A549 (cell line): ENCODE data around the gene MALAT1. TPM values are rescaled to one million over a fixed set of nuclear protein-coding genes. Genes with fewer than 3 reads are reported as not detected.

Experiments used
- BCL3 ChIP-seq: fragments of >200 bp; sonication (Bioruptor Twin); formaldehyde crosslinking; IDR thresholded peaks from 3 replicates; pipeline ENCODE4 v1.6.1; 2016
- BHLHE40 ChIP-seq: IDR thresholded peaks from 2 replicates; pipeline ENCODE4 v1.6.1; 2012; ENCODE audit warnings: low read depth, low read length, inconsistent platforms
- CBX2 ChIP-seq: fragments of 200-600 bp; sonication (generic); IDR thresholded peaks from 2 replicates; pipeline ENCODE4 v1.6.1; 2016; ENCODE audit warnings: low read depth, mild to moderate bottlenecking, borderline replicate concordance
- CHD2 ChIP-seq: fragments of 150-350 bp; IDR thresholded peaks from 2 replicates; pipeline ENCODE4 v1.6.1; 2014; ENCODE audit warnings: low read length; ENCODE audit not compliant: partially characterized antibody
- EHF ChIP-seq: fragments of 250-450 bp; sonication (Bioruptor Pico); IDR thresholded peaks from 2 replicates; pipeline ENCODE4 v1.5.0; 2020; ENCODE audit warnings: mild to moderate bottlenecking
- EP300 ChIP-seq, 2 experiments: fragments of >200 bp; sonication (Bioruptor Twin); formaldehyde crosslinking; IDR thresholded peaks; 2 replicates in 1 of 2; 3 replicates in 1 of 2; pipeline ENCODE4 v1.6.1; 2016 to 2017
- FOSB ChIP-seq: fragments of 250-450 bp; sonication (Bioruptor Pico); IDR thresholded peaks from 2 replicates; pipeline ENCODE4 v1.5.0; 2020; ENCODE audit warnings: mild to moderate bottlenecking, moderate library complexity
- FOSL2 ChIP-seq, 2 experiments: fragments of 450-650 bp in 1 of 2; fragments of >200 bp in 1 of 2; sonication (Bioruptor Twin) in 1 of 2; formaldehyde crosslinking; IDR thresholded peaks; 2 replicates each; pipeline versions ENCODE4 v1.5.0 to v1.6.1; 2016 to 2020; ENCODE audit warnings: mild to moderate bottlenecking in 1 of 2, moderate library complexity in 1 of 2
- FOXS1 ChIP-seq: fragments of 250-450 bp; sonication (Bioruptor Pico); IDR thresholded peaks from 2 replicates; pipeline ENCODE4 v1.5.0; 2020; ENCODE audit warnings: mild to moderate bottlenecking, moderate library complexity
- GATA3 ChIP-seq: IDR thresholded peaks from 2 replicates; pipeline ENCODE4 v1.6.1; 2012; ENCODE audit warnings: borderline replicate concordance
- HOXB13 ChIP-seq: fragments of 250-450 bp; sonication (Bioruptor Pico); IDR thresholded peaks from 2 replicates; pipeline ENCODE4 v1.5.0; 2020; ENCODE audit warnings: low read depth, mild to moderate bottlenecking, moderate library complexity
- HOXB5 ChIP-seq: fragments of 250-450 bp; sonication (Bioruptor Pico); IDR thresholded peaks from 2 replicates; pipeline ENCODE4 v1.5.0; 2020; ENCODE audit warnings: mild to moderate bottlenecking, moderate library complexity
- JUNB ChIP-seq: fragments of >200 bp; sonication (Bioruptor Twin); formaldehyde crosslinking; IDR thresholded peaks from 2 replicates; pipeline ENCODE4 v1.6.1; 2016
- KDM5A ChIP-seq: fragments of 200-600 bp; sonication (generic); IDR thresholded peaks from 2 replicates; pipeline ENCODE4 v1.6.1; 2016; ENCODE audit warnings: antibody characterized with exemption, mild to moderate bottlenecking
- MAFK ChIP-seq: fragments of 450-650 bp; IDR thresholded peaks from 2 replicates; pipeline ENCODE4 v1.6.1; 2014; ENCODE audit not compliant: partially characterized antibody
- NFE2L2 ChIP-seq: fragments of 150-350 bp; conservative IDR thresholded peaks from 2 replicates; pipeline ENCODE4 v1.6.1; 2014; ENCODE audit warnings: low read length
- NPAS2 ChIP-seq: fragments of 250-450 bp; sonication (Bioruptor Pico); IDR thresholded peaks from 2 replicates; pipeline ENCODE4 v1.8.0; 2022; ENCODE audit warnings: mild to moderate bottlenecking, moderate library complexity, borderline replicate concordance
- PHF8 ChIP-seq: fragments of 200-600 bp; sonication (generic); IDR thresholded peaks from 2 replicates; pipeline ENCODE4 v1.6.1; 2016; ENCODE audit warnings: low read depth, mild to moderate bottlenecking, antibody characterized with exemption, moderate library complexity, borderline replicate concordance
- POLR2A ChIP-seq: IDR thresholded peaks from 2 replicates; pipeline ENCODE4 v1.6.1; 2012; ENCODE audit warnings: mild to moderate bottlenecking, low read length
- RCOR1 ChIP-seq: fragments of 150-350 bp; IDR thresholded peaks from 2 replicates; pipeline ENCODE4 v1.6.1; 2014; ENCODE audit warnings: antibody characterized with exemption, low read length, low read depth
- RNF2 ChIP-seq: fragments of 200-600 bp; sonication (generic); IDR thresholded peaks from 2 replicates; pipeline ENCODE4 v1.6.1; 2016; ENCODE audit warnings: low read depth, mild to moderate bottlenecking, antibody characterized with exemption, moderate library complexity, borderline replicate concordance
- SREBF2 ChIP-seq: fragments of 450-650 bp; IDR thresholded peaks from 2 replicates; pipeline ENCODE4 v1.6.1; 2014; ENCODE audit warnings: mild to moderate bottlenecking, moderate library complexity
- TFCP2L1 ChIP-seq: fragments of 250-450 bp; sonication (Bioruptor Pico); IDR thresholded peaks from 2 replicates; pipeline ENCODE4 v1.5.0; 2021; ENCODE audit warnings: mild to moderate bottlenecking
- ZFP36 ChIP-seq: fragments of 450-650 bp; IDR thresholded peaks from 2 replicates; pipeline ENCODE4 v1.6.1; 2014; ENCODE audit warnings: borderline replicate concordance; ENCODE audit not compliant: partially characterized antibody
- ZNF302 ChIP-seq: fragments of 250-450 bp; sonication (Bioruptor Pico); IDR thresholded peaks from 2 replicates; pipeline ENCODE4 v1.9.0; 2021; ENCODE audit warnings: inconsistent platforms, mild to moderate bottlenecking, moderate library complexity
- ZSCAN20 ChIP-seq: fragments of 250-450 bp; sonication (Bioruptor Pico); IDR thresholded peaks from 2 replicates; pipeline ENCODE4 v1.8.0; 2022; ENCODE audit warnings: mild to moderate bottlenecking, moderate library complexity
- polyA plus RNA-seq, 4 experiments: library from polyadenylated mRNA; depleted of rRNA in 3 of 4; stranded (reverse); fragments of >200 nt; fragmentation: RNase III in 1 of 4; extraction: RNeasy Plus Mini Kit Qiagen cat#74134 plus additional on column Dnase treatment in 1 of 4; gene quantifications; 2 replicates in 3 of 4; 3 replicates in 1 of 4; pipeline ENCODE4 v1.2.3, GENCODE V29; 2011 to 2017
- TF ChIP-seq, protein P1 (sequence below): fragments of 200-600 bp; sonication (generic); IDR thresholded peaks from 2 replicates; pipeline ENCODE4 v1.6.1; 2016; ENCODE audit warnings: antibody characterized with exemption, mild to moderate bottlenecking, moderate library complexity
- TF ChIP-seq, protein P2 (sequence below): fragments of >200 bp; sonication (Bioruptor Twin); formaldehyde crosslinking; IDR thresholded peaks from 2 replicates; pipeline ENCODE4 v1.6.1; 2016
- TF ChIP-seq, protein P3 (sequence below): fragments of >200 bp; sonication (Bioruptor Twin); formaldehyde crosslinking; IDR thresholded peaks from 3 replicates; pipeline ENCODE4 v1.5.1; 2016
- TF ChIP-seq, protein P4 (sequence below): fragments of 250-450 bp; sonication (Bioruptor Pico); IDR thresholded peaks from 2 replicates; pipeline ENCODE4 v1.5.0; 2020; ENCODE audit warnings: low read depth, mild to moderate bottlenecking, moderate library complexity

MALAT1 gene
- polyA plus RNA-seq, 2 of the 4 experiments (the other 2 are of a cell fraction): 188 to 1,041 TPM

DNA sequence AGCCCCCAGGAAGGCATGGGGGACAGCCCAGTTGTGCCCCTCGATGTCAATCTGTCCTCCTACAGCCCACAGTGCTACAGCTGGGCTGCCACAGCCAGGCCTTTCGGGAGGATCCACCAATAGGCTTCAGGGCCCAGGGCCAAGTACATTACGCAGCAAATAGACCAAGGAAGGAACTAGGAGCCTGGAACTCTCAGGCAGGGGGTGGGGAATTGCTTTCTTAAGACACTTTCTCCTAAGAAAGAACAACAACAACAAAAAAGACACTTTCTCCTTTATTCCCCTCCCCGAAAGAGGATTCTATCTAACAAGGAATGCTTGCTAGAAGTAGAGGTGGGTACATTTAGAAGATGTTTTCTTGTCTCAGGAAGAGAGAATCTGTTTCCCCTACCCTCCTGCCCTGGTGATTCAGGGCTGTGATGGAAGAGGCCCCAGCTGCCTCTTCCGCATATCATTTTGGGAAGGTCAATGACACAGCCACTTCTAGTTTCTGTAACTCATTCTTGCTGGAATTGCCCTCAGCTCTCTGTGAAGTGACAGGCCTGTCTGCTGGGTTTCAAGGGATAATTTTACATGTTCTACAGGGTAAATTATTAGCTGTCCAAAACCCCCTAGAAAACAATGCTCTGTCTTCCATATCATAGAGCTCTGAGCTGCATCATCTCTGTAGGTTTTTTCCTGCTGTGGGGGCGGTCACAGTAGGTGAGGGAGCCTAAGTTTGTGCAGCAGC is 6.0 kb upstream of the MALAT1 start (continued):
- TF ChIP-seq, protein P1, sequence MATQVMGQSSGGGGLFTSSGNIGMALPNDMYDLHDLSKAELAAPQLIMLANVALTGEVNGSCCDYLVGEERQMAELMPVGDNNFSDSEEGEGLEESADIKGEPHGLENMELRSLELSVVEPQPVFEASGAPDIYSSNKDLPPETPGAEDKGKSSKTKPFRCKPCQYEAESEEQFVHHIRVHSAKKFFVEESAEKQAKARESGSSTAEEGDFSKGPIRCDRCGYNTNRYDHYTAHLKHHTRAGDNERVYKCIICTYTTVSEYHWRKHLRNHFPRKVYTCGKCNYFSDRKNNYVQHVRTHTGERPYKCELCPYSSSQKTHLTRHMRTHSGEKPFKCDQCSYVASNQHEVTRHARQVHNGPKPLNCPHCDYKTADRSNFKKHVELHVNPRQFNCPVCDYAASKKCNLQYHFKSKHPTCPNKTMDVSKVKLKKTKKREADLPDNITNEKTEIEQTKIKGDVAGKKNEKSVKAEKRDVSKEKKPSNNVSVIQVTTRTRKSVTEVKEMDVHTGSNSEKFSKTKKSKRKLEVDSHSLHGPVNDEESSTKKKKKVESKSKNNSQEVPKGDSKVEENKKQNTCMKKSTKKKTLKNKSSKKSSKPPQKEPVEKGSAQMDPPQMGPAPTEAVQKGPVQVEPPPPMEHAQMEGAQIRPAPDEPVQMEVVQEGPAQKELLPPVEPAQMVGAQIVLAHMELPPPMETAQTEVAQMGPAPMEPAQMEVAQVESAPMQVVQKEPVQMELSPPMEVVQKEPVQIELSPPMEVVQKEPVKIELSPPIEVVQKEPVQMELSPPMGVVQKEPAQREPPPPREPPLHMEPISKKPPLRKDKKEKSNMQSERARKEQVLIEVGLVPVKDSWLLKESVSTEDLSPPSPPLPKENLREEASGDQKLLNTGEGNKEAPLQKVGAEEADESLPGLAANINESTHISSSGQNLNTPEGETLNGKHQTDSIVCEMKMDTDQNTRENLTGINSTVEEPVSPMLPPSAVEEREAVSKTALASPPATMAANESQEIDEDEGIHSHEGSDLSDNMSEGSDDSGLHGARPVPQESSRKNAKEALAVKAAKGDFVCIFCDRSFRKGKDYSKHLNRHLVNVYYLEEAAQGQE: no peak
- TF ChIP-seq POLR2A: peak; percentile 37
- no peak for TF ChIP-seq CBX2
- TF ChIP-seq FOXS1 (CRISPR knock-in tag): peak; percentile 40; the same call in 1 of the 2 replicates
- TF ChIP-seq, protein P2, sequence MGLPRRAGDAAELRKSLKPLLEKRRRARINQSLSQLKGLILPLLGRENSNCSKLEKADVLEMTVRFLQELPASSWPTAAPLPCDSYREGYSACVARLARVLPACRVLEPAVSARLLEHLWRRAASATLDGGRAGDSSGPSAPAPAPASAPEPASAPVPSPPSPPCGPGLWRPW: no peak
- no peak for TF ChIP-seq PHF8
- no peak for TF ChIP-seq ZFP36
- TF ChIP-seq ZNF302 (CRISPR knock-in tag): 0 out of 2 replicates have a peak, but pooled peaks have one; percentile 1
- peak; percentile 8 for TF ChIP-seq HOXB5 (CRISPR knock-in tag)
- TF ChIP-seq RCOR1: no peak
- TF ChIP-seq, protein P3, sequence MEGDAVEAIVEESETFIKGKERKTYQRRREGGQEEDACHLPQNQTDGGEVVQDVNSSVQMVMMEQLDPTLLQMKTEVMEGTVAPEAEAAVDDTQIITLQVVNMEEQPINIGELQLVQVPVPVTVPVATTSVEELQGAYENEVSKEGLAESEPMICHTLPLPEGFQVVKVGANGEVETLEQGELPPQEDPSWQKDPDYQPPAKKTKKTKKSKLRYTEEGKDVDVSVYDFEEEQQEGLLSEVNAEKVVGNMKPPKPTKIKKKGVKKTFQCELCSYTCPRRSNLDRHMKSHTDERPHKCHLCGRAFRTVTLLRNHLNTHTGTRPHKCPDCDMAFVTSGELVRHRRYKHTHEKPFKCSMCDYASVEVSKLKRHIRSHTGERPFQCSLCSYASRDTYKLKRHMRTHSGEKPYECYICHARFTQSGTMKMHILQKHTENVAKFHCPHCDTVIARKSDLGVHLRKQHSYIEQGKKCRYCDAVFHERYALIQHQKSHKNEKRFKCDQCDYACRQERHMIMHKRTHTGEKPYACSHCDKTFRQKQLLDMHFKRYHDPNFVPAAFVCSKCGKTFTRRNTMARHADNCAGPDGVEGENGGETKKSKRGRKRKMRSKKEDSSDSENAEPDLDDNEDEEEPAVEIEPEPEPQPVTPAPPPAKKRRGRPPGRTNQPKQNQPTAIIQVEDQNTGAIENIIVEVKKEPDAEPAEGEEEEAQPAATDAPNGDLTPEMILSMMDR: no peak
- TF ChIP-seq HOXB13 (CRISPR knock-in tag): 0 out of 2 replicates have a peak, but pooled peaks have one; percentile 2
- peak; percentile 97; the same call in 1 of the 2 replicates for TF ChIP-seq EHF (CRISPR knock-in tag)
- no peak; the same call in 1 of the 2 replicates for TF ChIP-seq ZSCAN20 (CRISPR knock-in tag)
- TF ChIP-seq TFCP2L1: peak; percentile 18; the same call in 1 of the 2 replicates
- TF ChIP-seq, protein P4, sequence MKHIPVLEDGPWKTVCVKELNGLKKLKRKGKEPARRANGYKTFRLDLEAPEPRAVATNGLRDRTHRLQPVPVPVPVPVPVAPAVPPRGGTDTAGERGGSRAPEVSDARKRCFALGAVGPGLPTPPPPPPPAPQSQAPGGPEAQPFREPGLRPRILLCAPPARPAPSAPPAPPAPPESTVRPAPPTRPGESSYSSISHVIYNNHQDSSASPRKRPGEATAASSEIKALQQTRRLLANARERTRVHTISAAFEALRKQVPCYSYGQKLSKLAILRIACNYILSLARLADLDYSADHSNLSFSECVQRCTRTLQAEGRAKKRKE: peak; percentile 44; the same call in 1 of the 2 replicates
- no peak for TF ChIP-seq CHD2
- TF ChIP-seq FOSB: peak; percentile 1; the same call in 1 of the 2 replicates
- no peak for TF ChIP-seq BHLHE40
- 0 out of 2 replicates have a peak, but pooled peaks have one; percentile 8 for TF ChIP-seq NFE2L2
- peak; percentile 10 for TF ChIP-seq MAFK
- TF ChIP-seq KDM5A: no peak
- TF ChIP-seq BCL3: no peak
- no peak for TF ChIP-seq RNF2
- no peak for TF ChIP-seq GATA3
- TF ChIP-seq JUNB: no peak
- TF ChIP-seq SREBF2: no peak
- TF ChIP-seq NPAS2: no peak
- TF ChIP-seq FOSL2 (IDR thresholded peaks at IDR 0.05): no peak
- peak; percentile 60 for TF ChIP-seq FOSL2 (CRISPR knock-in tag; IDR thresholded peaks at IDR 0.05)
- TF ChIP-seq EP300 (IDR thresholded peaks at IDR 0.05): no peak
- TF ChIP-seq, all 56 proteins: peak for 17
